ENCODE data around the gene ARHGEF17.

The ARHGEF17 gene

DNA sequence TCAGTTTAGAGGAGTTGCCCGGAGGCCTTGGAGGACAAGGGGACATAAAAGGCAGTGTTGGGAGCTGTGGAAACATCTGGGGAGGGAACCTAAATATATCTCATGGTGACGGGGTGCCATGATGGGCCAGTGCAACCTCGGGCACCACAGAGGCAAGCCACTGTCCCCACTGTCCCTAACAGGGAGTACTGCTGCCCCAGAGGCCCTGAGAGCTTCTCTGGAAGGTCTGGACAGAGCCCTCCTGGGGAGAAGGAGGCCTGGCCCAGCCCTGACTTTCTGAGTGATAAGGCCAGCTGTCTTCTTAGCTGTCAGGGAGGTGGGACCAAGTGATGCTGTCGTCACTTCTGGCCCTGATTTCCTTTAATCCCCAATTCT lies 41.4 kb upstream of the ARHGEF17 start:
- no peak for TF ChIP-seq ZNF747 (tag by site-specific recombination; IDR thresholded peaks at IDR 0.05)
- no peak for TF ChIP-seq ZNF830 (tag by site-specific recombination; IDR thresholded peaks at IDR 0.05; ENCODE audit: low read depth)
- no peak for TF ChIP-seq ZNF37A (tag by site-specific recombination; IDR thresholded peaks at IDR 0.05)
- no peak for TF ChIP-seq ZNF558 (tag by site-specific recombination; IDR thresholded peaks at IDR 0.05)
- TF ChIP-seq ZNF324 (tag by site-specific recombination; IDR thresholded peaks at IDR 0.05) = no peak
- TF ChIP-seq, protein P1, sequence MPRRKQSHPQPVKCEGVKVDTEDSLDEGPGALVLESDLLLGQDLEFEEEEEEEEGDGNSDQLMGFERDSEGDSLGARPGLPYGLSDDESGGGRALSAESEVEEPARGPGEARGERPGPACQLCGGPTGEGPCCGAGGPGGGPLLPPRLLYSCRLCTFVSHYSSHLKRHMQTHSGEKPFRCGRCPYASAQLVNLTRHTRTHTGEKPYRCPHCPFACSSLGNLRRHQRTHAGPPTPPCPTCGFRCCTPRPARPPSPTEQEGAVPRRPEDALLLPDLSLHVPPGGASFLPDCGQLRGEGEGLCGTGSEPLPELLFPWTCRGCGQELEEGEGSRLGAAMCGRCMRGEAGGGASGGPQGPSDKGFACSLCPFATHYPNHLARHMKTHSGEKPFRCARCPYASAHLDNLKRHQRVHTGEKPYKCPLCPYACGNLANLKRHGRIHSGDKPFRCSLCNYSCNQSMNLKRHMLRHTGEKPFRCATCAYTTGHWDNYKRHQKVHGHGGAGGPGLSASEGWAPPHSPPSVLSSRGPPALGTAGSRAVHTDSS (tag by site-specific recombination; IDR thresholded peaks at IDR 0.05) = no peak
- TF ChIP-seq ZNF132 (tag by site-specific recombination; IDR thresholded peaks at IDR 0.05; ENCODE audit: borderline replicate concordance) = no peak
- TF ChIP-seq ZFP69B (tag by site-specific recombination; IDR thresholded peaks at IDR 0.05) = no peak
- TF ChIP-seq FEZF1 (tag by site-specific recombination; IDR thresholded peaks at IDR 0.05) = no peak
- TF ChIP-seq ZSCAN30 (tag by site-specific recombination; IDR thresholded peaks at IDR 0.05) = no peak
- TF ChIP-seq ZNF610 (tag by site-specific recombination; IDR thresholded peaks at IDR 0.05; ENCODE audit: borderline replicate concordance) = no peak
- no peak for TF ChIP-seq ZNF335 (tag by site-specific recombination; conservative IDR thresholded peaks at IDR 0.05)
- no peak for TF ChIP-seq ZSCAN23 (tag by site-specific recombination; IDR thresholded peaks at IDR 0.05)
- no peak for TF ChIP-seq GLI4 (tag by site-specific recombination; IDR thresholded peaks at IDR 0.05)
- TF ChIP-seq, protein P2, sequence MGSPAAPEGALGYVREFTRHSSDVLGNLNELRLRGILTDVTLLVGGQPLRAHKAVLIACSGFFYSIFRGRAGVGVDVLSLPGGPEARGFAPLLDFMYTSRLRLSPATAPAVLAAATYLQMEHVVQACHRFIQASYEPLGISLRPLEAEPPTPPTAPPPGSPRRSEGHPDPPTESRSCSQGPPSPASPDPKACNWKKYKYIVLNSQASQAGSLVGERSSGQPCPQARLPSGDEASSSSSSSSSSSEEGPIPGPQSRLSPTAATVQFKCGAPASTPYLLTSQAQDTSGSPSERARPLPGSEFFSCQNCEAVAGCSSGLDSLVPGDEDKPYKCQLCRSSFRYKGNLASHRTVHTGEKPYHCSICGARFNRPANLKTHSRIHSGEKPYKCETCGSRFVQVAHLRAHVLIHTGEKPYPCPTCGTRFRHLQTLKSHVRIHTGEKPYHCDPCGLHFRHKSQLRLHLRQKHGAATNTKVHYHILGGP (tag by site-specific recombination; IDR thresholded peaks at IDR 0.05) = no peak
- TF ChIP-seq ZNF221 (tag by site-specific recombination; IDR thresholded peaks at IDR 0.05; ENCODE audit: borderline replicate concordance) = no peak
- no peak for TF ChIP-seq ZNF843 (tag by site-specific recombination; IDR thresholded peaks at IDR 0.05)
- TF ChIP-seq ZNF416 (tag by site-specific recombination; IDR thresholded peaks at IDR 0.05) = no peak
- no peak for TF ChIP-seq IKZF3 (tag by site-specific recombination; IDR thresholded peaks at IDR 0.05)
- TF ChIP-seq ZXDB (tag by site-specific recombination; IDR thresholded peaks at IDR 0.05) = no peak
- H3K27ac ChIP-seq (ENCODE audit: extremely low read depth, low read depth, low read length) = no peak overlapping the region
- CTCF ChIA-PET = interaction anchor here (1.4 kb wide), 1 partner anchor 8 kb away, joined by 4 read pairs; no protein-coding TSS in a partner anchor

DNA sequence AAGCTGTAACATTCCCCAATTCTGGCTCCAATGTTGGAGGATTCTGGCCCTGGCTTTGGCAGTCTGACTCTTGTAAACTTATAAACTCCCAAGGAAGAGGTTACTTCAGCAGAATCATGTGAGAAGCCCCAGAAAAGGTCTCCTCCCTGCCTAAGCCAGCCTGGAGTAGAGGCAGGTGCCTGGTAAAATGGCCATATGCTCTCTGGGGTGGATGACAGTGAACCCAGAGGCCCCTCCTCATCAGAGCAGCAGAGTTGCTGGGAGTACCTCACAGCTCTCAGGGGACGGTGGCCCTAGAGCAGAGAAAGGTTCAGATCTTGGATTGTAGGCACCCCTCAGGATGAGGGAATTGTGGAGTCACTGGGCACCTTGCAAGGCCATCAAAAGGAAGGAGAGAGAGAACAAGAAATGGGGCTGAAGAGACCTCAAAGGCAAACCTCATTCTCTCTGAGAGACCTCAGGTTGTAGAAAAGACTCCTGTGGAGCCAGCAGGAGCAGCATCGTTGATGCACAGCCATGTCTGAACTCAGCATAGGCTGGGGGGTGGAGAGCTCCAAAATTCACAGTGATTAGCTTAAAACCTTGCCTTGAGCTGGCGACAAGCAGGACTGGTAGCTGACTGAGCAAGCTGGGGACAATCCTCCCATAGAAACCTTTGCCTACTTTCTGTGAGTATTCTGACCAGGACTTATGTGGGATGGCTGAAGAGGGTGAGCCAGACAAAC lies 40.8 kb upstream of the ARHGEF17 start:
- H3K4me1 ChIP-seq (ENCODE audit: control insufficient read depth, insufficient read depth, low read length) = no peaks in the 10 kb centered on the region
- no peak overlapping the region for H3K27ac ChIP-seq (ENCODE audit: extremely low read depth, low read depth, low read length)
- ChIA-PET CTCF (interaction anchor here (0.7 to 1.4 kb wide), 2 partner anchors 9 to 39 kb away, joined by 3 to 4 read pairs; no protein-coding TSS in a partner anchor), POLR2A (no interaction called here)
- no peaks in the 10 kb centered on the region for H3K9me3 ChIP-seq (ENCODE audit: control insufficient read depth, insufficient read depth, low read depth, low read length)
- H3K36me3 ChIP-seq (ENCODE audit: control insufficient read depth in 2 of 2, insufficient read depth in 1 of 2, low read length in 2 of 2) = no peaks in the 10 kb centered on the region
- no peak overlapping the region for H3K4me3 ChIP-seq (ENCODE audit: low read depth, low read length)
- TF ChIP-seq ZNF10 (tag by site-specific recombination; IDR thresholded peaks at IDR 0.05) (no peak), ZNF777 (tag by site-specific recombination; IDR thresholded peaks at IDR 0.05; ENCODE audit: borderline replicate concordance) (no peak), ZNF549 (tag by site-specific recombination; IDR thresholded peaks at IDR 0.05) (no peak), KLF1 (tag by site-specific recombination; IDR thresholded peaks at IDR 0.05) (no peak), ZNF174 (tag by site-specific recombination; IDR thresholded peaks at IDR 0.05) (no peak), ZNF341 (tag by site-specific recombination; IDR thresholded peaks at IDR 0.05; ENCODE audit: low read depth) (no peak), OSR2 (tag by site-specific recombination; IDR thresholded peaks at IDR 0.05) (no peak), ZSCAN23 (tag by site-specific recombination; IDR thresholded peaks at IDR 0.05) (no peak)
- TF ChIP-seq, protein P3, sequence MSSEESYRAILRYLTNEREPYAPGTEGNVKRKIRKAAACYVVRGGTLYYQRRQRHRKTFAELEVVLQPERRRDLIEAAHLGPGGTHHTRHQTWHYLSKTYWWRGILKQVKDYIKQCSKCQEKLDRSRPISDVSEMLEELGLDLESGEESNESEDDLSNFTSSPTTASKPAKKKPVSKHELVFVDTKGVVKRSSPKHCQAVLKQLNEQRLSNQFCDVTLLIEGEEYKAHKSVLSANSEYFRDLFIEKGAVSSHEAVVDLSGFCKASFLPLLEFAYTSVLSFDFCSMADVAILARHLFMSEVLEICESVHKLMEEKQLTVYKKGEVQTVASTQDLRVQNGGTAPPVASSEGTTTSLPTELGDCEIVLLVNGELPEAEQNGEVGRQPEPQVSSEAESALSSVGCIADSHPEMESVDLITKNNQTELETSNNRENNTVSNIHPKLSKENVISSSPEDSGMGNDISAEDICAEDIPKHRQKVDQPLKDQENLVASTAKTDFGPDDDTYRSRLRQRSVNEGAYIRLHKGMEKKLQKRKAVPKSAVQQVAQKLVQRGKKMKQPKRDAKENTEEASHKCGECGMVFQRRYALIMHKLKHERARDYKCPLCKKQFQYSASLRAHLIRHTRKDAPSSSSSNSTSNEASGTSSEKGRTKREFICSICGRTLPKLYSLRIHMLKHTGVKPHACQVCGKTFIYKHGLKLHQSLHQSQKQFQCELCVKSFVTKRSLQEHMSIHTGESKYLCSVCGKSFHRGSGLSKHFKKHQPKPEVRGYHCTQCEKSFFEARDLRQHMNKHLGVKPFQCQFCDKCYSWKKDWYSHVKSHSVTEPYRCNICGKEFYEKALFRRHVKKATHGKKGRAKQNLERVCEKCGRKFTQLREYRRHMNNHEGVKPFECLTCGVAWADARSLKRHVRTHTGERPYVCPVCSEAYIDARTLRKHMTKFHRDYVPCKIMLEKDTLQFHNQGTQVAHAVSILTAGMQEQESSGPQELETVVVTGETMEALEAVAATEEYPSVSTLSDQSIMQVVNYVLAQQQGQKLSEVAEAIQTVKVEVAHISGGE (tag by site-specific recombination; conservative IDR thresholded peaks at IDR 0.05; ENCODE audit: low read depth) = no peak
- TF ChIP-seq, protein P4, sequence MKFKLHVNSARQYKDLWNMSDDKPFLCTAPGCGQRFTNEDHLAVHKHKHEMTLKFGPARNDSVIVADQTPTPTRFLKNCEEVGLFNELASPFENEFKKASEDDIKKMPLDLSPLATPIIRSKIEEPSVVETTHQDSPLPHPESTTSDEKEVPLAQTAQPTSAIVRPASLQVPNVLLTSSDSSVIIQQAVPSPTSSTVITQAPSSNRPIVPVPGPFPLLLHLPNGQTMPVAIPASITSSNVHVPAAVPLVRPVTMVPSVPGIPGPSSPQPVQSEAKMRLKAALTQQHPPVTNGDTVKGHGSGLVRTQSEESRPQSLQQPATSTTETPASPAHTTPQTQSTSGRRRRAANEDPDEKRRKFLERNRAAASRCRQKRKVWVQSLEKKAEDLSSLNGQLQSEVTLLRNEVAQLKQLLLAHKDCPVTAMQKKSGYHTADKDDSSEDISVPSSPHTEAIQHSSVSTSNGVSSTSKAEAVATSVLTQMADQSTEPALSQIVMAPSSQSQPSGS (tag by site-specific recombination; IDR thresholded peaks at IDR 0.05; ENCODE audit: low read depth) = no peak

More for the DNA sequence above, 41.4 kb upstream of the ARHGEF17 start:
- H3K9me3 ChIP-seq (ENCODE audit: control insufficient read depth, insufficient read depth, low read depth, low read length) = no peaks in the 10 kb centered on the region
- H3K4me1 ChIP-seq (ENCODE audit: control insufficient read depth, insufficient read depth, low read length) = no peaks in the 10 kb centered on the region
- POLR2A ChIA-PET = no interaction called here
- no peaks in the 10 kb centered on the region for H3K36me3 ChIP-seq (ENCODE audit: control insufficient read depth in 2 of 2, insufficient read depth in 1 of 2, low read length in 2 of 2)
- H3K4me3 ChIP-seq (ENCODE audit: low read depth, low read length) = no peak overlapping the region
